A172 (cell line): ENCODE measurements around the gene GTF2H4. TPM values are rescaled to one million over a fixed set of nuclear protein-coding genes. Genes with fewer than 3 reads are reported as not detected.
A peak's percentile ranks its signal among the peaks of the same experiment; 100 is the strongest.

Source experiments
- DNase-seq: peaks from one replicate; pipeline ENCODE4 v3.0.0-alpha.2; 2015; ENCODE audit warnings: low spot score
- total RNA-seq: library from RNA; depleted of rRNA; stranded (reverse); fragments of >200 nt; shearing (Covaris generic); gene quantifications from 2 replicates; pipeline ENCODE4 v1.2.3, GENCODE V29; 2014; rRNA removed

The GTF2H4 gene
- total RNA-seq, 1 experiment from 2014 or later: 24.9 TPM

GRCh38 chr6:30955367-30956042, 47.5 kb downstream of the GTF2H4 start:
- no peak for DNase-seq

- no peak for DNase-seq
Observed at GRCh38 chr6:30957716-30958115, 49.7 kb downstream of the GTF2H4 start.

- DNase-seq: no peak
Observed at GRCh38 chr6:30960907-30961673, 53.1 kb downstream of the GTF2H4 start.

GRCh38 chr6:30962716-30963115, 54.7 kb downstream of the GTF2H4 start:
- DNase-seq: no peak

- DNase-seq: peak; percentile 38
Observed at GRCh38 chr6:30963641-30964040, 55.6 kb downstream of the GTF2H4 start.

Other genes with a start within 250 kb of the GTF2H4 start
- gene DHX16, start 235.2 kb upstream of the GTF2H4 start, total RNA-seq: 30.4 and 36.1 TPM in 2 replicates
- 62.3 and 66.2 TPM in 2 replicates for gene PPP1R18, start 221.6 kb upstream of the GTF2H4 start, total RNA-seq
- 13.2 and 14.0 TPM in 2 replicates for gene NRM, start 217.2 kb upstream of the GTF2H4 start, total RNA-seq
- gene MDC1, start 190.9 kb upstream of the GTF2H4 start, total RNA-seq: 4.8 and 7.6 TPM in 2 replicates
- 1,118 and 1,364 TPM in 2 replicates for gene TUBB, start 187.9 kb upstream of the GTF2H4 start, total RNA-seq
- gene FLOT1, start 165.5 kb upstream of the GTF2H4 start, total RNA-seq: 163 and 165 TPM in 2 replicates
- 61.1 and 63.2 TPM in 2 replicates for gene IER3, start 163.7 kb upstream of the GTF2H4 start, total RNA-seq
- 39.0 and 50.9 TPM in 2 replicates for gene DDR1, start 23.7 kb upstream of the GTF2H4 start, total RNA-seq
- gene VARS2, start 6.0 kb downstream of the GTF2H4 start, total RNA-seq: 25.2 and 28.2 TPM in 2 replicates
- gene SFTA2, start 24.0 kb downstream of the GTF2H4 start, total RNA-seq: not detected in 2 replicates
- gene MUCL3, start 32.8 kb downstream of the GTF2H4 start, total RNA-seq: 0.43 TPM in 1 of 2 replicates, not detected in the other
- gene MUC21, start 75.5 kb downstream of the GTF2H4 start, total RNA-seq: not detected in 2 replicates
- gene MUC22, start 102.3 kb downstream of the GTF2H4 start, total RNA-seq: 0.14 TPM in 1 of 2 replicates, not detected in the other
- 2.4 TPM in 2 replicates for gene C6orf15, start 204.4 kb downstream of the GTF2H4 start, total RNA-seq
- gene PSORS1C1, start 206.6 kb downstream of the GTF2H4 start, total RNA-seq: 1.1 and 3.4 TPM in 2 replicates
- gene CDSN, start 212.2 kb downstream of the GTF2H4 start, total RNA-seq: not detected in 2 replicates
- not detected in 2 replicates for gene PSORS1C2, start 230.9 kb downstream of the GTF2H4 start, total RNA-seq
- 18.9 and 24.8 TPM in 2 replicates for gene CCHCR1, start 249.6 kb downstream of the GTF2H4 start, total RNA-seq